IMR-90 (cell line): Measurements from ENCODE around the gene UPF1. TPM values are rescaled to one million over a fixed set of nuclear protein-coding genes. Genes with fewer than 3 reads are reported as not detected.

Experiments used
- ATAC-seq: fragments of 200-7000 bp; cut with Tn5 transposase; 2 replicates; pipeline ENCODE4 v1.9.1; 2020; ENCODE audit warnings: low read depth, mild to moderate bottlenecking, moderate library complexity
- BruUV-seq: library from RNA; stranded (reverse); fragments of 400-500 nt; replicated peaks from 2 replicates; lab custom pipeline; 2021; lab: Mats Ljungman, UMichigan
- CTCF ChIA-PET: fragments of 300-600 bp; formaldehyde crosslinking; extraction: SDS; loops from one replicate; lab custom pipeline; 2021; ENCODE audit warnings: antibody characterized with exemption; lab: Yijun Ruan, JAX
- POLR2A ChIA-PET: fragments of 300-600 bp; sonication (Branson Sonifier 250); formaldehyde crosslinking; loops from one replicate; lab custom pipeline; 2022; ENCODE audit warnings: antibody characterized with exemption; ENCODE audit not compliant: unreplicated experiment; lab: Charles Lee
- DNase-seq: peaks from one replicate; pipeline ENCODE4 v3.0.0; 2013
- H2AFZ ChIP-seq: replicated peaks from 2 replicates; pipeline ENCODE3; 2013; ENCODE audit warnings: low read length, mild to moderate bottlenecking; ENCODE audit not compliant: poor library complexity
- H2AK5ac ChIP-seq: 2 replicates; pipeline ENCODE4 v1.6.1; 2013; ENCODE audit warnings: low read depth, low read length, inconsistent platforms
- H2AK9ac ChIP-seq: replicated peaks from 2 replicates; pipeline ENCODE3; 2013; ENCODE audit warnings: mild to moderate bottlenecking, low read depth, low read length, moderate library complexity; ENCODE audit not compliant: poor library complexity
- H2BK120ac ChIP-seq: 2 replicates; pipeline ENCODE4 v1.6.1; 2013; ENCODE audit warnings: low read depth, low read length, inconsistent platforms
- H2BK15ac ChIP-seq: 3 replicates; pipeline ENCODE4 v1.6.1; 2013; ENCODE audit warnings: low read depth, low read length, inconsistent platforms
- H2BK20ac ChIP-seq: 2 replicates; pipeline ENCODE4 v1.6.1; 2013; ENCODE audit warnings: low read depth, mild to moderate bottlenecking, inconsistent platforms, low read length, moderate library complexity
- H2BK5ac ChIP-seq: 2 replicates; pipeline ENCODE4 v1.6.1; 2013; ENCODE audit warnings: mild to moderate bottlenecking, low read depth, low read length, inconsistent platforms; ENCODE audit not compliant: poor library complexity, severe bottlenecking
- H3K14ac ChIP-seq: replicated peaks from 2 replicates; pipeline ENCODE4 v1.6.1; 2013; ENCODE audit warnings: low read depth, low read length, inconsistent platforms
- H3K18ac ChIP-seq: 2 replicates; pipeline ENCODE4 v1.6.1; 2013; ENCODE audit warnings: low read depth, low read length, control low read depth
- H3K23ac ChIP-seq: 2 replicates; pipeline ENCODE4 v1.6.1; 2013; ENCODE audit warnings: low read depth, low read length, inconsistent platforms
- H3K27ac ChIP-seq: 2 replicates; pipeline ENCODE4 v1.5.1; 2013; ENCODE audit warnings: mild to moderate bottlenecking, control low read depth, low read length; ENCODE audit not compliant: insufficient read depth
- H3K27me3 ChIP-seq: 2 replicates; pipeline ENCODE4 v1.6.1; 2013; ENCODE audit warnings: low read length; ENCODE audit not compliant: control insufficient read depth, insufficient read depth
- H3K36me3 ChIP-seq: 2 replicates; pipeline ENCODE4 v1.6.1; 2013; ENCODE audit warnings: low read length, mixed read lengths; ENCODE audit not compliant: control insufficient read depth, insufficient read depth
- H3K4ac ChIP-seq: 2 replicates; pipeline ENCODE4 v1.6.1; 2013; ENCODE audit warnings: low read depth, low read length, inconsistent platforms
- H3K4me1 ChIP-seq: 2 replicates; pipeline ENCODE4 v1.6.1; 2013; ENCODE audit warnings: low read length, mixed read lengths; ENCODE audit not compliant: control insufficient read depth, insufficient read depth
- H3K4me2 ChIP-seq: 2 replicates; pipeline ENCODE4 v1.6.1; 2013; ENCODE audit warnings: low read depth, mild to moderate bottlenecking, control low read depth, low read length, moderate library complexity
- H3K4me3 ChIP-seq: 2 replicates; pipeline ENCODE4 v1.5.1; 2013; ENCODE audit warnings: low read depth, mild to moderate bottlenecking, control low read depth, low read length, moderate library complexity; ENCODE audit not compliant: insufficient read depth
- H3K56ac ChIP-seq: 2 replicates; pipeline ENCODE4 v1.6.1; 2013; ENCODE audit warnings: low read length, inconsistent platforms; ENCODE audit not compliant: insufficient read depth; ENCODE audit errors: extremely low read depth
- H3K79me1 ChIP-seq, 2 experiments: 2 replicates each; pipeline ENCODE4 v1.6.1; 2013; ENCODE audit warnings: low read length in 2 of 2, inconsistent platforms in 1 of 2, low read depth in 1 of 2
- H3K9ac ChIP-seq: 2 replicates; pipeline ENCODE4 v1.6.1; 2013; ENCODE audit warnings: low read depth, low read length, control low read depth
- H3K9me1 ChIP-seq: 2 replicates; pipeline ENCODE4 v1.6.1; 2013; ENCODE audit warnings: low read length, inconsistent platforms; ENCODE audit not compliant: insufficient read depth
- H3K9me3 ChIP-seq: 2 replicates; pipeline ENCODE4 v1.6.1; 2013; ENCODE audit warnings: low read length; ENCODE audit not compliant: control insufficient read depth, insufficient read depth
- H4K20me1 ChIP-seq: 2 replicates; pipeline ENCODE4 v1.6.1; 2013; ENCODE audit warnings: low read length, inconsistent platforms; ENCODE audit not compliant: insufficient read depth
- H4K5ac ChIP-seq: 2 replicates; pipeline ENCODE4 v1.6.1; 2013; ENCODE audit warnings: mild to moderate bottlenecking, low read depth, low read length, control low read depth
- H4K8ac ChIP-seq, 2 experiments: 2 replicates each; pipeline ENCODE4 v1.6.1; 2013; ENCODE audit warnings: low read depth in 2 of 2, low read length in 2 of 2, control low read depth in 1 of 2, inconsistent platforms in 1 of 2
- H4K91ac ChIP-seq: 2 replicates; pipeline ENCODE4 v1.6.1; 2013; ENCODE audit warnings: low read depth, low read length, inconsistent platforms; ENCODE audit not compliant: insufficient read depth
- CEBPB ChIP-seq: IDR thresholded peaks from 2 replicates; pipeline ENCODE4 v1.6.1; 2012; ENCODE audit warnings: low read depth, low read length, improper control_type of control experiment
- CHD1 ChIP-seq: IDR thresholded peaks from 2 replicates; pipeline ENCODE4 v1.6.1; 2012; ENCODE audit warnings: low read depth, low read length, improper control_type of control experiment
- FOS ChIP-seq: fragments of 150-350 bp; IDR thresholded peaks from 2 replicates; pipeline ENCODE4 v1.6.1; 2016; ENCODE audit warnings: low read depth, low read length
- POLR2A ChIP-seq: IDR thresholded peaks from 2 replicates; pipeline ENCODE4 v1.6.1; 2012; ENCODE audit warnings: mild to moderate bottlenecking, low read depth, low read length
- RAD21 ChIP-seq: IDR thresholded peaks from 2 replicates; pipeline ENCODE4 v1.6.1; 2012; ENCODE audit warnings: low read length, improper control_type of control experiment
- RCOR1 ChIP-seq: IDR thresholded peaks from 2 replicates; pipeline ENCODE4 v1.6.1; 2012; ENCODE audit warnings: mild to moderate bottlenecking, low read length, improper control_type of control experiment; ENCODE audit not compliant: insufficient replicate concordance
- RFX5 ChIP-seq: IDR thresholded peaks from 2 replicates; pipeline ENCODE4 v1.8.0; 2012; ENCODE audit warnings: low read depth, mild to moderate bottlenecking, low read length, moderate library complexity
- SMC3 ChIP-seq: fragments of 150-350 bp; IDR thresholded peaks from 2 replicates; pipeline ENCODE4 v1.6.1; 2016; ENCODE audit warnings: low read depth, mild to moderate bottlenecking, antibody characterized with exemption, low read length, moderate library complexity
- WGBS, 2 experiments: methylation state at CpG; one replicate each; pipeline versions ENCODE4 v1.1.5 to v1.1.7; 2013; ENCODE audit warnings: missing lambda C conversion rate in 2 of 2; ENCODE audit not compliant: insufficient read length in 1 of 2; ENCODE audit errors: extremely low coverage in 2 of 2; 5-methylcytosine and 5-hydroxymethylcytosine counted together
- dilution Hi-C: fragments of 300-500 bp; cut with HindIII; formaldehyde crosslinking; loops from one replicate; pipeline ENCODE4 v1.14.3; 2018; ENCODE audit warnings: low sequenced_read_pairs; ENCODE audit not compliant: unreplicated experiment
- in situ Hi-C: fragments of 300-500 bp; cut with MboI; formaldehyde crosslinking; loops from 3 replicates; pipeline ENCODE4 v1.14.3; 2019; ENCODE audit warnings: low sequenced_read_pairs, inconsistent platforms, mixed read lengths
- intact Hi-C: fragments of 100-400 bp; cut with micrococcal nuclease; formaldehyde crosslinking; loops from 2 replicates; pipeline ENCODE4 v1.10.0; 2022
- polyA plus RNA-seq, 3 experiments: library from polyadenylated mRNA; depleted of rRNA; stranded (reverse); fragments of >200 nt; gene quantifications; 2 replicates each; pipeline ENCODE4 v1.2.3, GENCODE V29; 2012; ENCODE audit warnings: low replicate concordance in 1 of 3
- total RNA-seq: library from RNA; depleted of rRNA; stranded (reverse); fragments of >200 nt; gene quantifications from 2 replicates; pipeline ENCODE4 v1.2.3, GENCODE V29; 2012
- TF ChIP-seq, protein P1 (sequence below): fragments of 150-350 bp; IDR thresholded peaks from 2 replicates; pipeline ENCODE4 v1.6.1; 2016; ENCODE audit warnings: low read depth, mild to moderate bottlenecking, low read length, moderate library complexity, borderline replicate concordance
- TF ChIP-seq, protein P2 (sequence below): fragments of 150-350 bp; IDR thresholded peaks from 2 replicates; pipeline ENCODE4 v1.6.1; 2017; ENCODE audit warnings: mild to moderate bottlenecking, antibody characterized with exemption, low read length, low read depth

UPF1 gene
- total and polyA plus RNA-seq, 2 of the 4 experiments (the other 2 are of a cell fraction): 31.2 to 50.3 TPM

DNA sequence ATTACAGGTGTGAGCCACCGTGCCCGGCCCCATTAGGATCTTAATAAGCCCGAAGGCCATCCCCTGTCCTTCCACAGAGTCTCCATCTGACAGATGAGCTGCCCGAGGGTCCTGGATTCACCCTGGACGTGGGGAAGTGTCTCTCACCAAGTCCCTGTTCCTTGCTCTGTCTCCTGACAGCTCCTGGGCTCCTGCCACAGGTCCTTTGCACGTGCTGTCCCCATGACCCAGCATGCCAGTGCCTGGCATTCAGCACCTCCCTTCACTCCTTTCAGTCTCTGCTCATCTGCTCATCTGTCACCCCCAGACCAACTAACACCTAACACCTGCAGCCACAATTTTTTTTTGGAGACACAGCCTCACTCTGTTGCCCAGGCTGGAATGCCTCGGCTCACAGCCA lies 49.7 kb downstream of the UPF1 start:
- Histone ChIP-seq H4K91ac (no peak overlapping the region), H3K56ac (no peak overlapping the region), H4K8ac (no peak overlapping the region), H3K14ac (no peak overlapping the region), H2AFZ (no peak overlapping the region), H3K9me1 (no peaks in the 10 kb centered on the region; the same call in 1 of the 2 replicates), H4K20me1 (no peaks in the 10 kb centered on the region), H3K23ac (no peak overlapping the region), H2AK9ac (no peak overlapping the region), H3K4me2 (no peak overlapping the region), H4K5ac (no peak overlapping the region), H3K4ac (no peak overlapping the region), H2BK5ac (no peak overlapping the region), H3K18ac (no peak overlapping the region), H3K27me3 (no peaks in the 10 kb centered on the region), H3K9ac (no peak overlapping the region), H3K9me3 (peaks cover 6% of the 10 kb centered on the region; the same call in 1 of the 2 replicates), H3K27ac (no peak overlapping the region), H2BK15ac (no peak overlapping the region), H3K4me1 (no peaks in the 10 kb centered on the region), H3K79me1 (no peaks in the 10 kb centered on the region), H3K4me3 (no peak overlapping the region), H3K36me3 (peaks cover 3% of the 10 kb centered on the region; the same call in 1 of the 2 replicates), H2AK5ac (no peak overlapping the region), H2BK120ac (no peak overlapping the region), H2BK20ac (no peak overlapping the region)
- in situ Hi-C loops: no loop called here
- dilution Hi-C loops: no loop called here
- DNase-seq (no peak), ATAC-seq (no peak)
- no TSS peak for BruUV-seq
- CTCF ChIA-PET: no interaction called here
- 87% methylated on average over 5 of the region's 7 CpGs; no CpG with 5 or more reads in 1 of the 2 experiments for WGBS, 2 experiments
- intact Hi-C loops: no loop called here
- no peak for TF ChIP-seq CHD1
- TF ChIP-seq RAD21: no peak
- no peak for TF ChIP-seq RFX5
- TF ChIP-seq, protein P1, sequence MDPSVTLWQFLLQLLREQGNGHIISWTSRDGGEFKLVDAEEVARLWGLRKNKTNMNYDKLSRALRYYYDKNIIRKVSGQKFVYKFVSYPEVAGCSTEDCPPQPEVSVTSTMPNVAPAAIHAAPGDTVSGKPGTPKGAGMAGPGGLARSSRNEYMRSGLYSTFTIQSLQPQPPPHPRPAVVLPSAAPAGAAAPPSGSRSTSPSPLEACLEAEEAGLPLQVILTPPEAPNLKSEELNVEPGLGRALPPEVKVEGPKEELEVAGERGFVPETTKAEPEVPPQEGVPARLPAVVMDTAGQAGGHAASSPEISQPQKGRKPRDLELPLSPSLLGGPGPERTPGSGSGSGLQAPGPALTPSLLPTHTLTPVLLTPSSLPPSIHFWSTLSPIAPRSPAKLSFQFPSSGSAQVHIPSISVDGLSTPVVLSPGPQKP: no peak
- TF ChIP-seq FOS: no peak
- no peak for TF ChIP-seq POLR2A
- TF ChIP-seq RCOR1: no peak
- TF ChIP-seq SMC3: no peak
- TF ChIP-seq, protein P2, sequence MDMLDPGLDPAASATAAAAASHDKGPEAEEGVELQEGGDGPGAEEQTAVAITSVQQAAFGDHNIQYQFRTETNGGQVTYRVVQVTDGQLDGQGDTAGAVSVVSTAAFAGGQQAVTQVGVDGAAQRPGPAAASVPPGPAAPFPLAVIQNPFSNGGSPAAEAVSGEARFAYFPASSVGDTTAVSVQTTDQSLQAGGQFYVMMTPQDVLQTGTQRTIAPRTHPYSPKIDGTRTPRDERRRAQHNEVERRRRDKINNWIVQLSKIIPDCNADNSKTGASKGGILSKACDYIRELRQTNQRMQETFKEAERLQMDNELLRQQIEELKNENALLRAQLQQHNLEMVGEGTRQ: no peak
- no peak for TF ChIP-seq CEBPB
- POLR2A ChIA-PET: no interaction called here
